T-helper 2 cell treated with Interferon-gamma antibody and Interleukin-4, amounts not matched to agents 100 ng/mL and 5 ng/mL, for 36 hours (primary cell): ENCODE data around the gene SLX9. TPM values are rescaled to one million over a fixed set of nuclear protein-coding genes. Genes with fewer than 3 reads are reported as not detected.

Experiments
- intact Hi-C: fragments of 100-400 bp; cut with micrococcal nuclease; formaldehyde crosslinking; loops from one replicate; pipeline ENCODE4 v1.15.1; 2023
- total RNA-seq: library from RNA; stranded (reverse); gene quantifications from 2 replicates; pipeline ENCODE4 v1.2.3, GENCODE V29; 2022

The SLX9 gene, protein sequence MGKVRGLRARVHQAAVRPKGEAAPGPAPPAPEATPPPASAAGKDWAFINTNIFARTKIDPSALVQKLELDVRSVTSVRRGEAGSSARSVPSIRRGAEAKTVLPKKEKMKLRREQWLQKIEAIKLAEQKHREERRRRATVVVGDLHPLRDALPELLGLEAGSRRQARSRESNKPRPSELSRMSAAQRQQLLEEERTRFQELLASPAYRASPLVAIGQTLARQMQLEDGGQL
- 48.2 TPM in 2 replicates for total RNA-seq

DNA sequence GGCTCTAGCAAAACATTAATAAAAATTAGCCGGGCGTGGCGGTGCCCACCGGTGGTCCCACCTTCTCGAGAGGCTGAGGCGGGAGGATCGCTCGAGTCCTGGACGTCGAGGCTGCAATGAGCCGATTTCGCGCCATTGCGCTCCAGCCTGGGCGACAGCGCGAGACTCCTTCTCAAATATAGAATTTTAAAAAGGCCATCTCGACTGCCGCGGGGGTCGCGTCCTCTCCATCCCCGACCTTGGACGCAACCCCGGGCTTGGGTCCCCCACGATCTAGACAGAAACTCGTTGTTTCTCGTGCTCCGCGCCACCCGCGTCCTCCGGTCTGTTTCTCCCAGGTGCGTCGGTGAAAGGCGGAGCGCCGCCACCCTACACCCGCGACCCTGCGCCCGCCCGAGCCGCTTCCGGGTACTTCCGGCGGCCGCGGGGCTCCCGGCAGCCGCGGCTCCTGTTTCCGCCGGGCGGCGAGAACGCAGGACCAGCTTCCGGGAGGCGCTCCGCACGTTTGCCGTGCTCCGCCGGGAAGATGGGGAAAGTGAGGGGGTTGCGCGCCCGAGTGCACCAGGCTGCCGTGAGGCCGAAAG lies at the start of gene SLX9:
Gene SLX9 (plus strand): TSS at position 498 of the 584 bp plus-strand sequence. CDS start 29 bp downstream, at position 527.
- intact Hi-C loops = loop anchor here (10.0 kb wide), 1 partner anchor 355 kb away; no protein-coding TSS in a partner anchor

DNA sequence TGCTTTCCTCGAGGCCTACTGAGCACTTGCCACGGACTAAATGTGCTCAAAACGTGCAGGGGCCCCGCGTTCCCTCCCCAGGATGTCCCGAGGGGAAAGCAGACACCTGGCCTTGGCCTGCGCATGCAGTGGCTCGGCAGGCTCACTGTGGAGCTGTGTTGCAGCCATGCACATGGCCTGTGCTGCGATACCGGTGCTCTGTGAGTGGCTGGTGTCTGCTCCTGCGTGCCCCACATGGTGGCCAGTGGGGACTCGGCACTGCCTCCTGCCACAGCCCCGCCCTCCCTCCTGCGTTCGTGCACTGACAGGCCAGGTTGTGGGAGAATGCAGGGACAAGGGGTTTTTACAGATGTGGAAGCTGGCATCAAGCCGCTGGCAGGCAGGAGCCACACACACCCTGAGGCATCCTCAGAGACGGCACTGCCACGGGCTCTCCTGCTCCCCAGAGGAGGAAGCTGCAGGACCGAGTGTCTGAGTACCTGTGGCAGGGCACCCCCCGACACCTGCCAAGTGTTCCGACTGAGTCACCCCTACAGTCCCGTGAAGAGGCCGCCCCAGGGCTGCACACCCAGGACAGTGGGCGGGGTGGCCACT lies 49.4 kb upstream of the SLX9 start:
- intact Hi-C loops = no loop called here

DNA sequence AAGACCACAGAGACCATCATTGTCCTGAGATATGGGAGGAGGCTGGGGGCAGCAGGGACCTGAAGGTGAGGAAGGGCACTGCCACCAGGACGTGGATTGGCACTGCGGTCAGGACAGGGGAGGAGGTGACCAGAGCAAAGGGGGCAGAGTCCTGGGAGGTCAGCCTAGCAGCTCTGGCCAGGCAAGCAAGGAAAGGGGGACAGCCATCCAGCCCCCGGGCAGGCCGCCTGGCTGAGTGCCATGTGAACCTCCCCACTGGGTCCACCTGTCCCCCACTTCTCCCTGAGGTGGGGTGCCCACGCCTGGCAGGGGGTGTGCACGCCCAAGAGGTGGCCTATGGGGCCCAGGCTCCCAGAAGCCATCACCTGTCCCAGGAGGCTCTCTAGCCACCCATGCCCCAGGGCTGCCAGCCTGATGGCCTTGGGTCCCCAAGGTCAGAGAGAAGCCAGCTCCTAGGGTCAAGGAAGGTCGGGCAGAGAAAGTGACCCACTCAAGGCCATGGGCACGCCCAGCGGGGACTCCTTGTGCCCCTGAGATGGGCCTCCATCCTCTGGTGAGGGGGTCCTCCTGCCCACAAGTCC lies 48.8 kb upstream of the SLX9 start:
- intact Hi-C loops = no loop called here

DNA sequence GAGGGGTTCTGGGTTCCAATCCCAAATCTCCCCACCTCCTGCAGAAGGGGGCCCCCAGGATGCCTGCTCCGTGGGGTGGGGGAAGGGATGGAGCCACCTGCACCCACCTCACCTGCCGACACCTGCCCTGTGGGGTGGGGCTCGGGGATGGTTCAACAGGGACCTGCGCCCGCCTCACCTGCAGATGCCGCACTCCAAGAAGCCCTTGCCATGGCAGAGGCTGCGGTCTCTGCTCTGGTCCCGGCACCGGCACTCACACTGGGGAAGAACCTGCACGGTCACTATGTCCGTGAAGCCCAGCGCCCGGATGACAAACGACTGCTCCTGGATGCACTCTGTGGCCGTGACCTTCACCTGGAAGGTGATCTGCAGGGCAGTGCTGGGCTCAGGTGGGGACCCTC lies 48.2 kb upstream of the SLX9 start:
- intact Hi-C loops = loop anchor here (1.0 kb wide), 1 partner anchor 21 kb away; no protein-coding TSS in a partner anchor

DNA sequence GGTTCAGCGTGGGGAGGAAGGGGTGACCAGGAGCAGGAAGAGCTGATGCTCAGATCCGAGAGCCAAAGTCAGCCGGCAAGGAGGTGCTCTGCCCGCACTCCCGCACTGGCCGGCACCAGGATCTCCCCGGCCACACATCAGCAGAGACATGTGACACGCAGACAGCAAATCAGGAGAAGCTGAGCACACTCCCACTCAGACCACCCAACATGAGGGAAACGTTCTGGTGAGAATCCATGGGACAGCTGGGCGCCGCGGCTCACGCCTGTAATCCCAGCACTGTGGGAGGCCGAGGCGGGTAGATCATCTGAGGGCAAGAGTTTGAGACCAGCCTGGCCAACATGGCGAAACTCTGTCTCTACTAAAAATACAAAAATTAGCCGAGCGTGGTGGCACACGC lies 47.7 kb upstream of the SLX9 start:
- intact Hi-C loops = loop anchor here (1.0 kb wide), 1 partner anchor 20 kb away; no protein-coding TSS in a partner anchor

DNA sequence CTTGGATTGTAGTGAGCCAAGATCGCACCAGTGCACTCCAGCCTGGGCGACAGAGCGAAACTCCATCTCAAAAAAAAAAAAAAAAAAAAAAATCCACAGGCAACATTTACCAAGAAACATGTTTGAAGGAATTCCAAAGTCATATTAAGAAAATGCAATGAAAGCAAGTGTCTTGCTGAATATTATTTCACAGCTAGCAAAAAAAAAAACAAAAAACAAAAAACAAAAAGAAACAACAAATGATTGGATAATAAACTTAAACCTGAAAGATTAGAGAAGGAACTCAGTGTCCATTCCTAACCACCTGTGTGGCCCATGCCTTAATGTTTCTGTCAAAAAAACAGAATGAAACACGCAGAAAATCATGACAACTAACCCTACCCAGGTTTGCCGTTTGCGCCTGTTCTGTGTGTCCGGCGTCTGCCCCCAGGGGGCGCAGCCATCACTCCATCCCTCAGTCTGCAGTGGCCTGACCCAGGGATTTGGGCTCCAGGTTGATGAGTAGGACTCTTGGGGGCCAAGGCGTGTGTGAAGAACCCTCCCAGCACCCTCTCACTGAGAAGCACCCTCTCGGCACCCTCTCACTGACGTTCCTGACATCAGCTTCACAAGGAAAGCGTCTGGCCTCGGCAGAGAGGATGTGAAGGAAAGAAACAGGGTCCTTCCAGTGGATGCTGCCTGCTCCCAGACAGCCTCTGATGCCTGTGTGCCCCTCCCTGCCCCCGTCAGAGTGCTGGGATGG lies 47.1 kb upstream of the SLX9 start:
- intact Hi-C loops = loop anchor here (1.0 kb wide), 2 partner anchors 20 to 40 kb away; no protein-coding TSS in a partner anchor

DNA sequence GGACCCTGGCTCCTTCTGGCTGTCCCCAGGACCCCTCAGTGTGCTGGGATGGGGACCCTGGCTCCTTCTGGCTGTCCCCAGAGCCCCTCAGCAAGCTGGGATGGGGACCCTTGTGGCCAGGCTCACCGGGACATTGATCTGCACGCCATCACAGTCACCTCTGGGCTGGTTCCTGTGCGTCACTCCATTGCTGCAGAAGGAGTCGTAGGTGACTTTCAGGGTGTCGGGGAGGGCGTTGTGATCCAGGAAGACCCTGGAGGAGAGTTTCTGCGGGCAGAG lies 46.6 kb upstream of the SLX9 start:
- intact Hi-C loops = loop anchor here (1.0 kb wide), 1 partner anchor 39 kb away; no protein-coding TSS in a partner anchor

DNA sequence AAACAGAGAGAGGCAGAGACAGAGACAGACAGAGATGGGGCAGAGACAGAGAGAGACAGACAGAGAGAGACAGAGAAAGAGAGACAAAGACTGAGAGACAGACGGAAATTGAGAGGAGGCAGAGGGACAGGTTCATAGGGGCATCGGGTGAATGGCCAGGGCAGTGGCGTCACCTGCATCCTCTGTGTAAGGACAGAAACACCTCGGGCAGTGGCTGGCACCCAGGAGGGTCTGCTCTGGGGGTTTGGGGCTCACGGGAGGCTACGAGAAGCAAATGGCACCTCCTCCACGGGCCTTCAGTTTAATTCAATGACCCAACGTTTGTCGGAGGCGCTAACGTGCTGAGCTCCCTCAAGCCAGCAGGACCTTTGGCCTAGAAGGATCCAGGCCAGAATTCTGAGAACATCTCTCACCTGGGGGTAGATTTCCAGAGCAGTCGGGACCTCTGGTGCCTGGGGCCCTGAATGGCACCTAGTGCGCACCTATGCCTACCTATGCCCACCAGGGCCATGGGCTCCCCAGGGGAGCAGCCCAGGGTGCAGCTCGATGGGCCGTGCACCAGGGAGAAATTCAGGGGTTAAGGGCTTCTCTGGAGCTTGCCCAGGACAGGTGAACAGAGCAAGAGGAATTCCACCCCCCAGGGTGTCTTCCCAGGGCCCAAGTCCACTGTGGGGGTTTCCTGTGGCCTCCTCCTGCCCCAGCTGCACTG lies 45.7 kb upstream of the SLX9 start:
- intact Hi-C loops = loop anchor here (1.0 kb wide), 1 partner anchor 38 kb away; no protein-coding TSS in a partner anchor

DNA sequence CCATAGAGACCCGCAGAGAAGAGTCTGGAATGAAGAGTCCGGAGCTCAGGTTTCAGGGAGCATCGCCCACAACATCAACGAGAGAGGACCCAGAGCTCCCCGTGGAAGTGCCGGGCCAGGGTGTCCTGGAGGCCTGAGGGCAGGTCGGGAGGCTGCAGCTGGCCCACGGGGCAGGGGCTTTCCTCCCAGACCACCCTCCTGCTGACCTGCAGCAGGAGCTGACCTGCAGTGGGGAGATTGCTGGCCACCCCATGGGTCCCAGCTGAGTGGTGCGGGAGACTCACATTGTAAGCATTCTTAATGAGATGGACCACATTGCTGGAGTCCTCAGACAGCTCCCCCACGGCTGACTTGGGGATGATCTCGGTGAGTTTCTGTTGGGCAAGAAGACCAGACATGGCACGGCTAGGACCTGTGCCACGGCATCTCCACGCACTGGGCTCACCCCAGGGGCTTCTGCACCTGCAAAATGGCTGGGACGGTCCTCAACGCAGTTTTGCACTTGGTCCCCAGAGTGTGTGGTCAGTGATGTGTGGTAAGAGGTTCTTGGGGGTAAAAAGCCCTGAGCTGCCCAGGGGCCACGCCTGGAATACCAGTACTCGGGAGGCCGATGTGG lies 45.0 kb upstream of the SLX9 start:
- intact Hi-C loops = no loop called here

DNA sequence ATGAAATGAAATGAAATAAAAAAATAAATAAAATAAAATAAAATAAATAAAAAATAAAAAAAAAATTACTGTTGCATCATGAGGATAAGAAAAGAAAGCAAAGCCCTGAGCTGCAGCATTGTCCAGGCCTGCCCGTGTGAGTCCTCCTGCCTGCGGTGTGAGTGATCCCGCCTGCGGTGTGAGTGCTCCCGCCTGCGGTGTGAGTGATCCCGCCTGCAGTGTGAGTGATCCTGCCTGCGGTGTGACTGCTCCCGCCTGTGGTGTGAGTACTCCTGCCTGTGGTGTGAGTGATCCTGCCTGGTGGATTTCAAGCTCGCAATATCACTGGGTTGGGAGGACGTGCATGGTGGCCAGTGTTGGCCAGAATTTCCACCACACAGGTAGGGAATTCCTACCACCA lies 44.0 kb upstream of the SLX9 start:
- intact Hi-C loops = no loop called here

DNA sequence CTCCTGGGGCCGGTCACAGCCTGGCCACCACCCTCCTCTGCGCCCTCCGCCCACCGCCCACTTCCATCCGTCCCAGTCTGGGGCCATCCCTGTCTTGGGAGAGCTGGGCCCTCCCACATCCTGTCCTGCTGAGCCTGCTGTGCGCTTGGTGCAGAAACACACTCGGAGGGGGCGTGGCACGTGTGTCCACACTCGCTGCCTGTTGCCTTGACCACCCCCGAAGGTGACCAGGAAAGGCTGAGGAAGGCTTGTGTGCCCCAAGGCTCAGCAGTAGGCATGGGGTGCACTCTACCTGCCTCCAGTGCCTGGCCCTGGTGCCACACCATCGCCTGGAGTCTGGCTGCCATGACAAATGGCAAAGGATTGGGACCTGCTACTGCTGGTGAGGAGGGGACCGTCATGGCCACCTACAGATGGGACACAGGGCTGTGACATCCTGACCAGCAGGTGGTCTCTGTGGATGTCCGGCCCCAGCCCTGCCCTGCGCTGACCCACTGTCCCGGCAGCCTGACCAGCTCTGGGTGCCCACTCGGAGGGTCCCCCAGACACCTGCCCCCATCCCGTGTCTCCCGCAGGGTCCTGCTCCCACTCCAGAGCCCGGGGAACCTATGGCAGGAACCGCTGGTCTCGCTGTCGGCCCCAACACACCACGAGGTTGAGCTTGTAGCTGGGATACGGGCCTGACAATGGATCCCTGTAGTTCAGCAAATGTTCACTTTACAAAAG lies 43.1 kb upstream of the SLX9 start:
- intact Hi-C loops = no loop called here

DNA sequence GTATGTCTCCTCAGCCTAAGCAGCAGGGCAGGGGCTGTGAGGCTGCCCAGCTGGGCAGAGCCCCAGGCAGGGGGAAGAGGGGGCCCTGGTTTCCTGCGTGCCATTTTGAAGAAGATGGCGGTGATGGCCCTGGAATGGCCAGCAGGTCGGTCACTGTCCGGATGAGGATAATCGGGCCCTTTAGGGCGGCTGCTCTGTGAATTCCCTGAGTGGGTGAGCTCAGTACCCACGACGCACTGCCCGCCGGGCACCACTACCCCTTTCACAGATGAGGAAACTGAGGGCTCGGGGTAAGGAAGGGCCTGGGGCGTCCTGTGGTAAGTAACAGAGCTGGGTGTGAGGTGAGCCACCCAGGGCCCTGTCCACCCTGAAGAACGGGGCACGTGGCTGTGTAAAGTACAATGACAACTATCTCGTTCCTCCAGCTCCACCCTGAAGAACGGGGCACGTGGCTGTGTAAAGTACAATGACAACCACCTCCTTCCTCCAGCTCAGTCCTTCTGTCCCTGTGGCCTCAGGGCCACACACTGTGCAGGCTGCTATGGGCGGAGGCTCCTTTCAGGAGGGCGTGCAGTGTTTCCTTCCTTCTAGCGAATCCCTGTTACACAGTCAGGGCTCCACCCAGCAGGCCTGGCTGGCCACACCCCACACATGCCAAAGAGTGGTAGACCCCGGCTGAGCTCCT lies 42.4 kb upstream of the SLX9 start:
- intact Hi-C loops = no loop called here

DNA sequence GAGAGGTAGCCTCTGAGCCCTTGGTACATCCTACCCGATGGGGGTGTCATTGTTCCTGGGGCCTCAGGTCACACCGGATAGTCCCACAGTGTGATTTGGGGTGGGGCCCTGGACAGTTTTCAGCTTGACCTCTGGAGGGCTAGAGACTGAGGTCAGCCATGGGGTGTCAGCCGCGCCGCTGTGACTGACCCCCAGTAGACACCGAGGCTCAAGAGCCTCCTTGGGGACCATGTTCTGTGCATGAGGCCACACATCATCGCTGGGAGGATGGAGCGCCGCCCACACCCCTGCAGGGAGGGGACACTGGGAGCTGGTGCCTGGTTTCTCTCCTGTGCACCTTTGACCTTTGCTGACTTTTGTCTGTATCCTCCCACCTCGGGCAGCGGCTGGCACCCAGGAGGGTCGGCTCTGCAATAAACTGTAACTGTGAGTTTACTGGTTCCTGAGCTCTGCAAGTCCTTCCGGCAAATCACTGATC lies 41.8 kb upstream of the SLX9 start:
- intact Hi-C loops = no loop called here

DNA sequence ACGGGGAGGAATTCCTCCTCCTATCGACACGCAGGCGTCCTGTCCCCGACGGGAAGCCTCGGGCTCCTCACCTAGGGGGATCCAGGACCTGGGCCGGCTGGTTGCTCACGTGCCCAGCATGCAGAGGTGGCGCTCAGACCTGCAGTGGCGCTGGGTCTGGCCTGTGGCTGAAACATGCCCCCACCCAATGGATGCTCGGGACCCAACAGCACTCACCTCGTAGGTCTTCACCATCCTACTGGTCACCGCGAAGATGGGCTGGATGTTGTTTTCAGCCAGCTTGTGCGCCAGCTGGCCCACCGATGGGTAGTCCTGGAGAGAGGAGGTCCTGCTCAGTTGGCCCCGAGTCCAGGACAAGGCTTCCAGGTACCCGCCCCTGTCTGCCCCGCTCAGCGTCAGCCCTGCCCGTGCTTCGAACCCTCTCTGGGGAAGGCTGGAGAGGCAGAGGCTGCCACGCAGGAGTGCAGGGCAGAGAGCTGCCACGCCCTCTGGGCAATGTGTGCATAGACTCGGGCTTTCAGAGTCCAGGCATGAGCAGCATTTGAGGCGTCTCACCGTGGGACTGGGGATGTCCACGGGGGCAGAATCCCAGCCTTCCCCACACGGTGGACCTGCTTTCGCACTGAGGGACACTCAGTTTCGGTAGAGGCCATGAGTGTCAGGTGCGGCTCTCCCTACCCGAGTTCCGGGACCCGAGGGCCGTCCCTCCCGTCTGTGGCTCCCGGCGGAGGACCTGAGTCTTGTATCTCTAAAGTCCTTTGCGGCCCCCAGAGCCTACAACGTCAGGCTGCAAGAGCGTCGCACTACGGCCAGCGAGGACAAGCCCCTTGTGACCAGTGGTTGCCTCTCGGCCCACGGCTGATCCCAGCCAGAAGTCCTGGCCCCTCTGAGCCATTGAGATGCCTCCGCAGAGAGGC lies 40.7 kb upstream of the SLX9 start:
- intact Hi-C loops = no loop called here

DNA sequence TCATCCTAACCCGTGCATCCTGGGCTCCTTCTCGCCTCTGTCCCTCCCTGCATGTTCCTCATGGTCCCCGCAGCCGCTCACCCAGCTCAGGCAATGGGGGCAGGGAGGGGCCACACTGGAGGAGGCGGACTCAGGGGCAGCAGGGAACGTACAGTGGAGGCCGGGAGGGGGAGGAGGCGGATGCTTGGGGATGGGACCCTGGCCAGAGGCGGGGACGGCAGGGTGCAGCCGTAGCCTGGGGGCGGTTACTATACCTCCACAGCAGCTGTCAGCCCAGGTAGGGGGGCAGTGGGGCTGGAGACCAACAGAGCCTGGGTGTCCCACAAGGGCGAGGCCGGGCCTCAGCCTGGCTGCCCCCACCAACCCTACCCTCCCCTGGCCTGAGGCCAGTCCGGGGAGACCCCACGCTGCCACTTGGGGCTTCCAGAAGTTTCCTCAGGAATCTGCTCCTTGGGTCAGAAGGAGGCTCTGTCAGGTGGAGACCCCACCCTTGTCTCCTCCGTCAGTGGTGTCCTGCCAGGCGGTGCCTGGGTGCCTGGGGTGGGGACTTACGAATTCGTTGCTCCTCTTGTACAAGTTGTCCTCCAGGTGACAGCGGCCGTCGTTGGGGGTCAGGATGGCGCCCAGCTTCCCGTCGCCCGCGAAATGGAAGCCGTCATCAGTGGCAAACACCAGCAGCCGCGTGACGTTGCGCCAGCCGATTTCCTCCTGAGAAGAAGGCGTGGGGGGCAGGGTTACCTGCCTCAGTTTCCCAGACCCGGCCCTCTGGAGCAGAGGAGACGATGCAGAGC lies 39.9 kb upstream of the SLX9 start:
- intact Hi-C loops = no loop called here

DNA sequence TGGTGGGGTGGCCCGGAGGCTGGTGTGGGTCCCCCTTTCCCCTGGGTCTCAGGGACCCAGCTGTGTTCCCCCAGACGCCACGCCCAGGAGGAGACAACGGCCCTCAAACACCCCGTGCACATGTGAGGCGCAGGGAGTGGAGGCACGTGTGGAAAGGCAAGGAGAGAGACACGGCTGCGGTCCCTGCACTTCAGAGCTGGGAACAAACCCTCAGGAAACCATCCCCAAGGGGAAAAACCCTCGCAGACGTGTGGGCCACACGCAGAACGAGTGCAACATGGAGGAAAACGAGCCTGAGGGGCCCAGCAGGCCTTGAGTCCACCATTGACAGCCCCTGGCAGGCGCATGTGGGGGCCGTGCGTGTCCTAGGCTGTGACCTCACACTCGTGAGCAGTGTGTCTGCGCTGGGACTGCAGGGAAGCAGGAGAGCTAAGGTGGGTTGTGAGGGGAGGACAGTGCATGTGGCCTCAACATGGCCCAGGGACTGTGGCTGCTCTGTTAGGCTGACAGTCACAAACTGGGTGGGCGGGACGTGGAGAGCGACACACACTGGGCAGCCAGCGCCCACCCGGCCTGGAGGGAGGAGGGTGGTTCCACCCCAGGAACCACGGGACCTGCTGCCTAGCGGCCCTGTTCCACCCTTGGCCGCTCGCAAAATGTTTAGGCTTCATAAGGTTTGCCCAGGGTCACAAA lies 39.1 kb upstream of the SLX9 start:
- intact Hi-C loops = no loop called here
